Osteocyte (in vitro differentiated cells): ENCODE results near the gene CCNI2. TPM values are rescaled to one million over a fixed set of nuclear protein-coding genes. Genes with fewer than 3 reads are reported as not detected.

Experiments
- DNase-seq: peaks from one replicate; pipeline ENCODE4 v3.0.0; 2021; ENCODE audit warnings: mixed read lengths; ENCODE audit not compliant: unreplicated experiment; ENCODE audit errors: extremely low spot score
- H3K27ac Mint-ChIP-seq: one replicate; pipeline ENCODE4 v1.8.0; 2021; ENCODE audit warnings: mild to moderate bottlenecking, mixed read lengths; ENCODE audit not compliant: unreplicated experiment
- H3K27me3 Mint-ChIP-seq: one replicate; pipeline ENCODE4 v1.8.0; 2021; ENCODE audit warnings: mixed read lengths; ENCODE audit not compliant: unreplicated experiment
- H3K36me3 Mint-ChIP-seq: one replicate; pipeline ENCODE4 v1.8.0; 2021; ENCODE audit warnings: mixed read lengths; ENCODE audit not compliant: unreplicated experiment
- H3K4me1 Mint-ChIP-seq: one replicate; pipeline ENCODE4 v1.8.0; 2021; ENCODE audit warnings: mixed read lengths; ENCODE audit not compliant: unreplicated experiment
- H3K4me3 Mint-ChIP-seq: one replicate; pipeline ENCODE4 v1.8.0; 2021; ENCODE audit warnings: mild to moderate bottlenecking, moderate library complexity, mixed read lengths; ENCODE audit not compliant: unreplicated experiment
- H3K9me3 Mint-ChIP-seq: one replicate; pipeline ENCODE4 v1.8.0; 2021; ENCODE audit warnings: mixed read lengths; ENCODE audit not compliant: unreplicated experiment
- total RNA-seq: library from RNA; stranded (reverse); gene quantifications from 2 replicates; pipeline ENCODE4 v1.2.1, GENCODE V29; 2021
- TF ChIP-seq, protein P1 (sequence below): fragments of 200-600 bp; sonication (generic); IDR thresholded peaks from 2 replicates; pipeline ENCODE4 v1.5.0; 2021; ENCODE audit warnings: antibody characterized with exemption, mild to moderate bottlenecking, moderate library complexity

Gene CCNI2
- total RNA-seq, 1 donor from 2014 or later = not detected

DNA sequence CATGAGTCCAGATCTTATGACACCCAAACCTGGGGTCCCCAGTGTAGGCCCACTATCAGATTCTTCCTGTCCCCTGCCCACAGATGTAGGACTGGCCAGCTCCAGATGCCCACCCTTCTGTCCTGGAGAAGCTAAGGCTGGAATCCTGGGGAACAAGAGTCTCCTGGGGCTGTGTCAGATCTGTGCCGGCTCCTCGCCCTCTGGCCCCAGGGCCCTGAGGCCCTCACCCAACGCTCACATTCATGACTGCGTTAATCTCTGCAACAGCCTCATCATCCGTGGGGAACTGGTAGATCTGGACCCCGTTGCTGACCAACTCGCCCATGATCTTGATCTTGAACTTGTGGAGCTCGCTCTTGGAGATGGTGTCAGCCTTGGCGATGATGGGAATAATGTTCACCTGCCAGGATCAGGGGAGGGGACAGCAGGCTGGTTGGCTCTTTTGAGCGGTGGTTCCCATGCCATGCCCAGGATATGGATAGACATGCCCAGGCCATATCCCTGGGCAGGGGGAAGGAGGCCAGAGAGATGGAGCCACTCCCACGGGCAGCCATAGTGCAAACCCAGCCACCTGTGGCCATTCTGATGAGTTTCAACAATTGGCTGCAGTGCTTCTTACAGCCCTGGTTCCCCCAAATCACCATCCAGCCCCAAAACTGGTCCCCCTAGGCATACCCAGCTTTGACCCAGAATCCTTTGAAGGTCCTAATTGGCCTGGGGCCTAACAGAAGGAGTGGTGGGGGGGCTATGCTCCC lies 15.2 kb downstream of the CCNI2 start:
- TF ChIP-seq, protein P1, sequence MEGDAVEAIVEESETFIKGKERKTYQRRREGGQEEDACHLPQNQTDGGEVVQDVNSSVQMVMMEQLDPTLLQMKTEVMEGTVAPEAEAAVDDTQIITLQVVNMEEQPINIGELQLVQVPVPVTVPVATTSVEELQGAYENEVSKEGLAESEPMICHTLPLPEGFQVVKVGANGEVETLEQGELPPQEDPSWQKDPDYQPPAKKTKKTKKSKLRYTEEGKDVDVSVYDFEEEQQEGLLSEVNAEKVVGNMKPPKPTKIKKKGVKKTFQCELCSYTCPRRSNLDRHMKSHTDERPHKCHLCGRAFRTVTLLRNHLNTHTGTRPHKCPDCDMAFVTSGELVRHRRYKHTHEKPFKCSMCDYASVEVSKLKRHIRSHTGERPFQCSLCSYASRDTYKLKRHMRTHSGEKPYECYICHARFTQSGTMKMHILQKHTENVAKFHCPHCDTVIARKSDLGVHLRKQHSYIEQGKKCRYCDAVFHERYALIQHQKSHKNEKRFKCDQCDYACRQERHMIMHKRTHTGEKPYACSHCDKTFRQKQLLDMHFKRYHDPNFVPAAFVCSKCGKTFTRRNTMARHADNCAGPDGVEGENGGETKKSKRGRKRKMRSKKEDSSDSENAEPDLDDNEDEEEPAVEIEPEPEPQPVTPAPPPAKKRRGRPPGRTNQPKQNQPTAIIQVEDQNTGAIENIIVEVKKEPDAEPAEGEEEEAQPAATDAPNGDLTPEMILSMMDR = no peak
- no peak for DNase-seq
- no peak overlapping the region for H3K27ac Mint-ChIP-seq
- H3K27me3 Mint-ChIP-seq = no peaks in the 10 kb centered on the region
- H3K4me3 Mint-ChIP-seq = no peak overlapping the region
- peaks cover 37% of the 10 kb centered on the region for H3K36me3 Mint-ChIP-seq
- peaks cover 9% of the 10 kb centered on the region for H3K4me1 Mint-ChIP-seq
- H3K9me3 Mint-ChIP-seq = no peaks in the 10 kb centered on the region

DNA sequence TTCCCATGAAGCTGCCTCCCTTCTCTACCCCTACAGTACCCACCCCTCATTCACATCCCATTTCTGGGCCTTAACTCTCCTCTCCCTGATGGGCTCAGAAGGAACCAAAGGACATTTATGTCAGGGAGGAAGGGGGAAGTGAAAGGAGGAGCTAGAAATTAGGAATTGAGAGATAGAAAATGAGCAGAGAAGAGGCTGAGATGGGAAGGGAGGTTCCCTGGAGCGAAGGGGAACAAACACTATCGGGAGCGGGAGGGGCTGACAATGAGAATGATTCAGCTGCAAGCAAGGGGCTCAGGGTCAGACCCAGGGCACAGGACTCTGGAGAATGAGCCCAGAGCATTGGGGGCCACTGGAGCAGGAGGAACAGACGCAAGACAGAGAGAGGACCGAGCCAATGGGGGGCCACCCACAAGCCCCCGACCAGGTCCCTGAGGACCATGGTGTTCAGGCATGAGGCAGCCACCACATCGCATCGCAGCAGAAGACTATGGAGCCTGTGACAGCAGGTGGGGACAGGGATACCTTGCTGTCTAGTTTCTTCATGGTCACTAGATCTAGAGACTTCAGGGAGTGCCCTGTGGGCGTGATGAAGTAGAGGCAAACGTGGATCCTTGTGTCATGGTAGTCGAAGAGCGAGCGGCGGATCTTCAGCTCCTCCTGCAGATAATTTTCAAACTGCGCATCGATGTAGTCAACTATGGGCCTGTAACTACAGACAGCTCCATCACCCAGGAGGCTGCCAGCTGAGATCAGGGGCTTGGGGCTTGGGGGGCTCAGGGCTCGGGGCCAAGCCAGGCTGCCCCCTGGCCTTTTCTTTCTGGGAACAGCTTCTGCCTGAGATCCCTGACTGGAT lies 16.2 kb downstream of the CCNI2 start:
- TF ChIP-seq, protein P1 = no peak
- no peaks in the 10 kb centered on the region for H3K27me3 Mint-ChIP-seq
- no peak overlapping the region for H3K27ac Mint-ChIP-seq
- peaks cover 10% of the 10 kb centered on the region for H3K4me1 Mint-ChIP-seq
- H3K4me3 Mint-ChIP-seq = no peak overlapping the region
- no peaks in the 10 kb centered on the region for H3K9me3 Mint-ChIP-seq
- H3K36me3 Mint-ChIP-seq = peaks cover 33% of the 10 kb centered on the region
- no peak for DNase-seq

DNA sequence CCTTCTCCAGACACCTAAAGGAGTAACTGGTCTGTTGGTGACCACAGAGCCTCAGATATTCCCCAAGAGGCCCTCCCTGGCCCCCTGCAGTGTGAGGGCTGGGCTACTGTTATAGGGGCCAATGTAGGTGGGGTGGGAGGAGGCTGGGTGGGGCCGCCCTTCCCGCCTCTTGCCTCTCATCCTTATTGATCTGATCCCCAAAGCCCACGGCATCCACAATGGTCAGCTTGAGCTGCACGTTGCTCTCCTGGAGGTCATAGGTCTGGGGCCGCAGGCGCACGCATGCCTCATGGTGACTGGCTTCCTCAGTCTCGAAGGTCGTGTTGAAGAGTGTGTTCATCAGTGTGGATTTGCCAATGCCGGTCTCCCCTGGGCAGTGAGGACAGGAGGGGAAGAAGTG lies 16.8 kb downstream of the CCNI2 start:
- peaks cover 27% of the 10 kb centered on the region for H3K36me3 Mint-ChIP-seq
- H3K27me3 Mint-ChIP-seq = no peaks in the 10 kb centered on the region
- no peaks in the 10 kb centered on the region for H3K9me3 Mint-ChIP-seq
- TF ChIP-seq, protein P1 = no peak
- no peak overlapping the region for H3K4me3 Mint-ChIP-seq
- H3K4me1 Mint-ChIP-seq = peaks cover 10% of the 10 kb centered on the region
- H3K27ac Mint-ChIP-seq = no peak overlapping the region
- no peak for DNase-seq

DNA sequence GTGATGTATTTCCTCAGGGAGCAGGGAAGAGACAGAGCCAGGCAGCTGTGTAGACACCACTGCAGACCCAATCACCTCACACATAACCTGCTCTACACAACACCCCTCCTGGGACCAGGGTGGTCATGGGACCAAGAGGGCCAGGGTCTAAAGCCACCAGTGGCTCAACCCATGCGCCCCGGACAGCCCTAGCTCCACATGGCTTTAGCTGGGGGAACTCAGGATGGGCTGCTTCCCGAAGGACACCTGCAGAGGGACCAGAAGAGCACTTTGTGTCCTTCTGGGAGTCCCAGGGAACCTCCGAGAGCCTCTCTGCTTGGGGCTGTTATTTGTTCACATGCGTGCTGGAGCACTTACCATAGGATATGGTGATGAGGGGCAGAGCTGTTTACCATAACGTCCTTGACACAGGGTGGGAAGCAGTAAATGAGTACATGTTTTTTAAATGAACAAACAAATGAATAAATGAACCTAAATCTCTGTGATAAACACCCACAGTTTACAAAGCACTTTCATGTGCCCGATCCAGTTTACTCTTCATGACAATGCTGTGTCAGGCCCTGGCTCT lies 17.5 kb downstream of the CCNI2 start:
- no peak for DNase-seq
- no peaks in the 10 kb centered on the region for H3K9me3 Mint-ChIP-seq
- TF ChIP-seq, protein P1 = no peak
- H3K4me3 Mint-ChIP-seq = no peak overlapping the region
- H3K27ac Mint-ChIP-seq = no peak overlapping the region
- no peaks in the 10 kb centered on the region for H3K27me3 Mint-ChIP-seq
- H3K36me3 Mint-ChIP-seq = peaks cover 24% of the 10 kb centered on the region
- H3K4me1 Mint-ChIP-seq = peaks cover 10% of the 10 kb centered on the region
